ENCODE data around the gene FGF3.

Gene FGF3

GRCh38 chr11:69843529-69843921 lies 24.3 kb upstream of the FGF3 start:
- DNase-seq (ENCODE audit: low spot score): no peak

DNA sequence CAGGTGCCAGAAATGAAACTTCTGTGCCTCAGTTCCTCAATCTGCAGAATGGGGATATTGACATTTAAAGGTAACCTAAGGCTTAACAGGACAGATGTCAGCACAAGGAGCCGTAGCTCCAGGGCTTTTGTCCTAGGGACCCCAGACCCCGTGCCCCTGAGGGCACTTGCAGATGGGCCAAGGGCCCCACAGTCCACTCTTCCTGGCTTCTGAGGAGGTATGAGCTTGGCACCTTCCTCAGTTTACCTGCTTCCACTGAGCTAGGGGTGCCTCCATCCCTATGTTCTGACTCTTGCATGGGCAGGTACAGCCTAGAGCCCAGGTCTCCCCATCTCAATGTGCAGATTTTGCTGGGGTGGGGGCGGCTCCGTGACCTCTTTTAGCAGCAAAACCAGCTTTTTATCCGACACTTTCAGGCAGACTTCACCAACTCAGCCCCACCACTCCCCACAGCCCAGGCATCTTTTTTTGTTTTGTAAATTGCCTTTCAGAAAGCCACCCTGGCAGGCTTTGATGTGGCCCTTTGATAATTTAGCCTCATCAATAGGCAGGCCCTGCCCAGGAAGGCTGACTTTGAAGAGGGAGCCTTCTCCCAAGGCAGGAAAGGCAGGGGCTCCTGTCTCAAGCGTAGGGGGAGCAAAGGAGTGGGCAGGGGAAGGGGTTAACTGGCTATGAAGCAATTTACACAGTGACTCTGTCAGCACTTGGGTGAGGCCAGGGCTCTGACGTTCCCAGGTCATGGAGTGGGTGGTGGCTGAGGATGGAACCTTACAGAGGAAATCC lies 23.7 kb upstream of the FGF3 start:
- DNase-seq (ENCODE audit: low spot score): no peak

DNA sequence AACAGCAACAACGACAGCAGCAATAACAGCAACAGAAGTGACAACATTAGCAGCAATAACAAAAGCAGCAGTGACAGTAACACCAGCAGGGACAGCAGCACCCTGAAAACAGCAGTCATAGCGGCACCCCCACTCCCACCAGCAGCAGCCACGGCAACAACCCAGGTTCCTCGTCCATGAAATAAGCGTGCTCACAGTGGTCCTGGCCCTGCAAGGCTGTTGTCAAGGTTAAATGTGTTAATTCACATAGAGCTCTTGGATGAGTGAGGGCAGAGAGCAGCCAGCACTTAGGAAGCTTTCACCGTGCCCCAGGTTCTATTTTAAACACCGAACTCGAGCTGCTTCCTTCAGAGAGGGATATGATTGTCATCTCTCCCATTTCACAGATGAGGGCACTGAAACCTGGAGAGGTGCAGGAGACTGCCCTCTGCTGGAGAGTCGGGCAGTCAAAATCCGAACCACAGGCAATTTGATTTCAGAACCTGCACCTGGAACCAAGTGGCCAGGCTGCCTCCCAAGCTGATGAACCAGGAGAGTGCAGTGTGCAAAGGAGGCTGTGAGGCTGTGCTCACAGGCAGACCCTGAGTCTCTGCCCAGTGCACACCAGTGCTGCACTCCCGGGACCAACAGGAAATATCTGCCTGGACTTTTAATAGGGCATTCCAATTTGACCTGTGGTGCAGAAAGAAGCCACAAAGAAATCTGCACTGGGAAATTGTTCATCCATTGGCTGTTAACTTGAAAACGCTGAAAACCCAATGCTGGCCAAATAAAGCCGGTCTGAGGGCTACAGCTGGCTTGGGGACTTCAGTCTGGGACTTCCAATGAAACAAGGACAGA lies 22.9 kb upstream of the FGF3 start:
- no peak for DNase-seq (ENCODE audit: low spot score)

GRCh38 chr11:69841170-69841858 lies 22.1 kb upstream of the FGF3 start:
- no peak for DNase-seq (ENCODE audit: low spot score)

GRCh38 chr11:69840371-69841169 lies 21.4 kb upstream of the FGF3 start:
- DNase-seq (ENCODE audit: low spot score): no peak

DNA sequence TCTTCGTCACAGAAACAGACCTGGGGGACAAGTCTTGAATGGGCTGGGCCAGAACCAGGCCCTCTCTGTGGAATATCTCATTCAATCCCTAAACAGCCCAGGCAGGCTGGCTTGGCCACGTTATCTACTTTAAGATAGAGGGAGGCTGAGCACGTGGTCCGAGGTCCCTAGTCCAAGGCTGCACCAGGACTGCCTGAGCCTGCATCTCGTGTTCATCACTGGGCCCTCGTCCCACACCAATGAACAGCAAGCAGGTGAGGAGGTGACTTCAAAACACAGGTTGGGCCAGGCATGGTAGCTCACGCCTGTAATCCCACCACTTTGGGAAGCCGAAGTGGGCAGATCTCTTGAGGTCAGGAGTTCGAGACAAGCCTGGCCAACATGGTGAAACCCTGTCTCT lies 20.3 kb upstream of the FGF3 start:
- no peak for DNase-seq (ENCODE audit: low spot score)

GRCh38 chr11:69837791-69838190 lies 18.6 kb upstream of the FGF3 start:
- no peak for DNase-seq (ENCODE audit: low spot score)

GRCh38 chr11:69836401-69836800 lies 17.2 kb upstream of the FGF3 start:
- DNase-seq (ENCODE audit: low spot score): no peak

GRCh38 chr11:69834811-69835800 lies 15.9 kb upstream of the FGF3 start:
- DNase-seq (ENCODE audit: low spot score): no peak

GRCh38 chr11:69834251-69834650 lies 15.0 kb upstream of the FGF3 start:
- DNase-seq (ENCODE audit: low spot score): no peak

DNA sequence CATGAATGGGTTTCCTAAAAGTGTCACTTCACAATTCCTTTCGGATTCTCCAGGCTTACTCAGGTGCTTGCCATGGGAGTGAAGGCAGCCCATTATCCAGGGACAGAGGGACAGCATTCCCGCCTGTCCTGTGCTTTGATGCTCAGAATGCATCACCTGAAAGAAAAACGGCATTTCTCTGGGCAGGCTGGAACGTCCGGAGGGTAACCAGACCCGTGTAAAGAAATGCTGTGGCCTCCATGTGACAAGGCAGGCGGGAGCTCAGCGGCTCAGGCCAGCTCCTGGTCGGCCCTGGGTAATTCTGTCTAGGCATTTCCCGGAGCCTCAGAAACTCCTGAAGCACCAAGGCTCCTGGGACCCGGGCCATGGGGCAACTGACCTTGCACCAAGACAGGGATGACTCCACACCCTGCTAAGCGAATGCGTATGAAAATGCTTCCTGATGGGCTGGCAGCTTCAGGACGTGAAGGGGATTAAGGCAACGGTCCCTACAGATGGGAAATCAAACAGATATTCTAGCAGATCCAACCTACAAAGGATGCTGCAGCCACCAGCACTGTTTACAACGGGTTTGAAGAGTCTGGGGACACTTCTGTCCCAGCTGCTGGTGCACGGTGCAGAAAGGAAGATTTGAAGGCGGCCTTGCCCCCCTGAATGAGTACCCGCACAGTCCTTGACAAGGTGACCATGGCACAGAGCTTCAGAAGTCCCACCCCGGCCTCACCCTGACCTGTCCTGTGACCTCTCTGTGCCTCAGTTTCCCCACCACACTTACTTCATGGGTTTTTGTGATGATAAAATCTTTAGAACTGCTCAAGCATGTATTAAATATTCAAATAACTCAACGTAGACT lies 13.6 kb upstream of the FGF3 start:
- DNase-seq (ENCODE audit: low spot score): no peak

DNA sequence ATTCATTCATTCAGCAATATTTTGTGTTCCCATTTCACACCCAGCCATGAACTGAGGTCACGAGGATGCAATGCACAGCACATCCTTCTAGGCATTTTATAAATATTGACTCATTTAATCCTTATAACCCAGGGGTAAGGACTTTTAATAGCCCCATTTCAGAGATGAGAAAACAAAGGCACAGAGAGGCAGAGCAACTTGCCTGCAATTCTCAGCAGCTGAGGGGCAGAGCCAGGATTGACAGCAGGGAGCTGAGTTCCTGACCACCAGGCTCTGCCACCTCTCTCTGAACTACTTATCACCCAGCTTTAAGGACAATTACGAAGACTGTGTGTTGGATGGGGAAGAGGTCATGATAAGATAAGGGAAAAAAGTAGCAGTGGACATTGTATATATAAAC lies 12.8 kb upstream of the FGF3 start:
- no peak for DNase-seq (ENCODE audit: low spot score)

- no peak for DNase-seq (ENCODE audit: low spot score)
Observed at GRCh38 chr11:69830086-69830485, 10.9 kb upstream of the FGF3 start.

GRCh38 chr11:69828971-69829344 lies 9.7 kb upstream of the FGF3 start:
- no peak for DNase-seq (ENCODE audit: low spot score)

- DNase-seq (ENCODE audit: low spot score): no peak
Observed at GRCh38 chr11:69828276-69828970, 9.2 kb upstream of the FGF3 start.

GRCh38 chr11:69826773-69827172 lies 7.6 kb upstream of the FGF3 start:
- no peak for DNase-seq (ENCODE audit: low spot score)

- DNase-seq (ENCODE audit: low spot score): no peak
Observed at GRCh38 chr11:69825941-69826340, 6.7 kb upstream of the FGF3 start.

GRCh38 chr11:69825037-69825834 lies 6.0 kb upstream of the FGF3 start:
- no peak for DNase-seq (ENCODE audit: low spot score)
